Smooth muscle cell (in vitro differentiated cells): ENCODE measurements around the gene NAV2. TPM values are rescaled to one million over a fixed set of nuclear protein-coding genes. Genes with fewer than 3 reads are reported as not detected.

Source experiments
- DNase-seq: peaks from one replicate; lab custom pipeline; 2025; ENCODE audit not compliant: unreplicated experiment; lab: John Stamatoyannopoulos, UW
- H2AFZ ChIP-seq: fragments of 200-600 bp; sonication (generic); 2 replicates; pipeline ENCODE4 v1.6.0; 2016; ENCODE audit warnings: antibody characterized with exemption, low read depth, mild to moderate bottlenecking
- H3F3A ChIP-seq: fragments of 200-600 bp; sonication (generic); 2 replicates; pipeline ENCODE4 v1.6.0; 2017; ENCODE audit warnings: antibody characterized with exemption, low read depth
- H3K27ac ChIP-seq: fragments of 200-600 bp; sonication (generic); 2 replicates; pipeline ENCODE4 v1.5.1; 2016; ENCODE audit warnings: low read depth, mild to moderate bottlenecking
- H3K27me3 ChIP-seq: fragments of 200-600 bp; sonication (generic); 2 replicates; pipeline ENCODE4 v1.6.1; 2016; ENCODE audit warnings: low read depth, mild to moderate bottlenecking
- H3K36me3 ChIP-seq: fragments of 200-600 bp; sonication (generic); 2 replicates; pipeline ENCODE4 v1.5.1; 2016; ENCODE audit warnings: low read depth
- H3K4me1 ChIP-seq: fragments of 200-600 bp; sonication (generic); 2 replicates; pipeline ENCODE4 v1.5.1; 2016; ENCODE audit warnings: low read depth
- H3K4me2 ChIP-seq: fragments of 200-600 bp; sonication (generic); 2 replicates; pipeline ENCODE4 v1.6.0; 2016; ENCODE audit warnings: mild to moderate bottlenecking
- H3K4me3 ChIP-seq: fragments of 200-600 bp; sonication (generic); 2 replicates; pipeline ENCODE4 v1.5.1; 2016; ENCODE audit warnings: mild to moderate bottlenecking
- H3K79me2 ChIP-seq: fragments of 200-600 bp; sonication (generic); 2 replicates; pipeline ENCODE4 v1.6.0; 2016; ENCODE audit warnings: low read depth, mild to moderate bottlenecking
- H3K9ac ChIP-seq: fragments of 200-600 bp; sonication (generic); 2 replicates; pipeline ENCODE4 v1.6.0; 2016; ENCODE audit warnings: low read depth
- H3K9me3 ChIP-seq: fragments of 200-600 bp; sonication (generic); replicated peaks from 2 replicates; pipeline ENCODE4 v1.5.1; 2016; ENCODE audit warnings: low read depth
- H4K20me1 ChIP-seq: fragments of 200-600 bp; sonication (generic); 2 replicates; pipeline ENCODE4 v1.6.0; 2016; ENCODE audit warnings: low read depth
- WGBS: methylation state at CpG from one replicate; pipeline ENCODE4 v1.1.7; 2016; ENCODE audit warnings: low lambda C conversion rate; 5-methylcytosine and 5-hydroxymethylcytosine counted together
- polyA plus RNA-seq: library from polyadenylated mRNA; unstranded; fragments of >200 nt; fragmentation: Nextera tagmentation; extraction: Ambion mirVana; gene quantifications from 2 replicates; pipeline ENCODE4 v1.2.1, GENCODE V29; 2016
- total RNA-seq: library from RNA; depleted of rRNA; stranded (reverse); fragments of >200 nt; gene quantifications from 2 replicates; pipeline ENCODE4 v1.2.3, GENCODE V29; 2014
- TF ChIP-seq, protein P1 (sequence below): fragments of 200-600 bp; sonication (generic); IDR thresholded peaks from 2 replicates; pipeline ENCODE4 v1.5.1; 2017; ENCODE audit warnings: borderline replicate concordance, mild to moderate bottlenecking, antibody characterized with exemption; ENCODE audit not compliant: insufficient read depth, poor library complexity, severe bottlenecking

Gene NAV2
- total and polyA plus RNA-seq, 2 experiments from 2014 or later, result 14.1 to 67.5 TPM

DNA sequence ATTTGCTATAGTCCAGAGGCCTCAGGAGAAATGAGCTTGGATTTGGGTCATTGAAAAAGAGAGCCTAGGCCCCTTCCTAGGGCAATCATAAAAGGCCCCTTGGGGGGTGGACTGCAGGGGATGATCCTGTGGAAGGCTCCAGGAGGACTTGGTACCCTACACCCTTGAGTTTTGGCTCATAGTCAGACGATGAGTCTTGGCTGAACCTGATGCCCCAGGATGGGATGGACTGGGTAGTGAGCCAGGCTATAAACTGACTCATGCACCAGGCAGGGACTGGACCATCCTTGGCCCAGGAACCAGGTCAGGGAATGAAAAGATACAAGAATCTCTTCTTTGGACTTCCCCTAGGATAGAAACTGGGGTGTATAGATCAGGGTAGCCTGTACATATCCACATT is 54.2 kb downstream of the NAV2 start:
- Histone ChIP-seq H3K27ac (no peak overlapping the region), H3K4me1 (peaks cover 31% of the 10 kb centered on the region), H3K79me2 (no peaks in the 10 kb centered on the region), H2AFZ (no peak overlapping the region), H3K36me3 (no peaks in the 10 kb centered on the region), H3K4me2 (no peak overlapping the region), H3K4me3 (no peak overlapping the region), H3K9ac (no peak overlapping the region), H3F3A (peaks cover 10% of the 10 kb centered on the region), H3K9me3 (no peaks in the 10 kb centered on the region), H4K20me1 (no peaks in the 10 kb centered on the region), H3K27me3 (no peaks in the 10 kb centered on the region)
- DNase-seq, result no peak
- WGBS, result 95% methylated on average over 1 of the region's 1 CpG
- TF ChIP-seq, protein P1, sequence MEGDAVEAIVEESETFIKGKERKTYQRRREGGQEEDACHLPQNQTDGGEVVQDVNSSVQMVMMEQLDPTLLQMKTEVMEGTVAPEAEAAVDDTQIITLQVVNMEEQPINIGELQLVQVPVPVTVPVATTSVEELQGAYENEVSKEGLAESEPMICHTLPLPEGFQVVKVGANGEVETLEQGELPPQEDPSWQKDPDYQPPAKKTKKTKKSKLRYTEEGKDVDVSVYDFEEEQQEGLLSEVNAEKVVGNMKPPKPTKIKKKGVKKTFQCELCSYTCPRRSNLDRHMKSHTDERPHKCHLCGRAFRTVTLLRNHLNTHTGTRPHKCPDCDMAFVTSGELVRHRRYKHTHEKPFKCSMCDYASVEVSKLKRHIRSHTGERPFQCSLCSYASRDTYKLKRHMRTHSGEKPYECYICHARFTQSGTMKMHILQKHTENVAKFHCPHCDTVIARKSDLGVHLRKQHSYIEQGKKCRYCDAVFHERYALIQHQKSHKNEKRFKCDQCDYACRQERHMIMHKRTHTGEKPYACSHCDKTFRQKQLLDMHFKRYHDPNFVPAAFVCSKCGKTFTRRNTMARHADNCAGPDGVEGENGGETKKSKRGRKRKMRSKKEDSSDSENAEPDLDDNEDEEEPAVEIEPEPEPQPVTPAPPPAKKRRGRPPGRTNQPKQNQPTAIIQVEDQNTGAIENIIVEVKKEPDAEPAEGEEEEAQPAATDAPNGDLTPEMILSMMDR, result no peak

DNA sequence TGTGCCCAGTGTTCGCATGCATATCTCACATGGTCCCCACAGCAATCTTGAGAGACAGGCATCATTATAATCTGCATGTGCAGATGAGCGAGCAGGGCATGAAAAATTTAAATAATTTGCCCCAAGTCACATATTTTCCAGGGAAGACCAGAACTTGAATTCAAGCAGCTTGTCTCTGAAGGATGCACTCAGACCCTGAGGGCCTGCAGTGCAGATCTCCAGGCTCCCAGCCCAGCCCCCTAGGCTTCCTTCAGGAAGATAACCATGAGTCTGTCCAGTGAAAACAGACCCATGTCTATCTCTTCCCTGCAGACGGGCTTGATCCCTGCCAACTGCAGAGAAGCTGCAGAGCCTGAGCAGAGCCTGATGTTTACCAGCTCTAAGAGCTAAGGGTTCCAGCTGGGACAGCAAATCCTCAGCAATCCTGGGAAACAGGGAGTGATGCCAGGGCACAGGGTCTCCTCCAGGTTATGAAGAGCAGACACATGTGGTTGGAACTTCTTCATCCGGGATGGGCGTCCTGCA is 55.1 kb downstream of the NAV2 start:
- Histone ChIP-seq H3K36me3 (no peaks in the 10 kb centered on the region), H4K20me1 (no peaks in the 10 kb centered on the region)

DNA sequence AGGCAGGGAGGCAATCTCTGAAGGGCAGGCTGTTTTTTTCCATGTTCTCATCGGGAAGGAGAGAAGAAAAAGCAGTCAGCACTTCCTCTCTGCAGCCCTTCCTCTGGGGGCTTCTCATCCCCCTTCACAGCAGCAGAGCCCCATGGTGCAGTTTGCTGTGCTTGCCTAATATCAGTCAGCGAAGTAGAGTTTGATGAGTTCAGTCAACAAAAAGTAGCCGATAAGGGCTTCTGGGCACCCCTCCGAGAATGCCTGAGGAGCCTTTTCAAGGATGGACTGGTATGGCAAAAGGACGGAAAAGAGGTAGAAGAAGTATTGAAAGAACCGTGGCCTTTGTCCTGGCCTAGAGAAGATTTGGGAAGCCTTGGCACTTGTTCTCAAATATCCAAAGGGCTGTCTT is 55.6 kb downstream of the NAV2 start:
- DNase-seq, result no peak
- 62% methylated on average over 6 of the region's 6 CpGs for WGBS
- Histone ChIP-seq H3K79me2 (no peaks in the 10 kb centered on the region), H3K4me1 (peaks cover 44% of the 10 kb centered on the region), H3K4me3 (no peak overlapping the region), H3K9ac (no peak overlapping the region), H3K27ac (no peak overlapping the region), H3K27me3 (no peaks in the 10 kb centered on the region), H3K9me3 (no peaks in the 10 kb centered on the region), H3K36me3 (no peaks in the 10 kb centered on the region), H2AFZ (no peak overlapping the region), H4K20me1 (no peaks in the 10 kb centered on the region), H3K4me2 (no peak overlapping the region), H3F3A (peaks cover 10% of the 10 kb centered on the region)
- TF ChIP-seq, protein P1, result no peak

More for the DNA sequence above, 55.1 kb downstream of the NAV2 start:
- Histone ChIP-seq H3K79me2 (no peaks in the 10 kb centered on the region), H3F3A (peaks cover 10% of the 10 kb centered on the region), H3K9ac (no peak overlapping the region), H3K9me3 (no peaks in the 10 kb centered on the region), H3K27ac (no peak overlapping the region), H3K4me1 (peaks cover 40% of the 10 kb centered on the region), H3K4me2 (no peak overlapping the region), H3K27me3 (no peaks in the 10 kb centered on the region), H2AFZ (no peak overlapping the region), H3K4me3 (no peak overlapping the region)
- no peak for DNase-seq
- 26% methylated on average over 5 of the region's 5 CpGs for WGBS
- TF ChIP-seq, protein P1, result no peak

DNA sequence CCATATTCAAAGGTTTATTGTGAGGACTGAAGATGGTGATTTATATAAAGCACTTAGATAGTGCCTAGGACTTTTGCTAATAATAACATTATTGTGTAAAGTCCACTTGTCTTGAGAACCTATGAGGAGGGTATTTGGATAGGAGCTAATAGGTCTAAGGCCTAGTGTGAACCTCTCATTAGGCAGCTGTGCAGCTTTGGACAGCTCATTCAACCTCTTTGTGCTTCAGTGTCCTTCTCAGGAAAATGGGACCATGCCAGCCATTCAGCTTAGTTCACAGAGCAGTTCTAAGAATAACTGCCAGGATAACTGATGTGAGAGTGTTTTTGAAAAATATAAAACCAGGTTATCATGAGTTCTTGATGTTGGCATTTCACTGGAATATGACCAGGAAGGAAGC is 56.2 kb downstream of the NAV2 start:
- peaks cover 10% of the 10 kb centered on the region for H3F3A ChIP-seq
- H3K4me1 ChIP-seq, result peaks cover 44% of the 10 kb centered on the region
- H3K9ac ChIP-seq, result no peak overlapping the region
- H3K27me3 ChIP-seq, result no peaks in the 10 kb centered on the region
- no peaks in the 10 kb centered on the region for H3K79me2 ChIP-seq
- no peak for DNase-seq
- H4K20me1 ChIP-seq, result no peaks in the 10 kb centered on the region
- no peaks in the 10 kb centered on the region for H3K36me3 ChIP-seq
- H3K4me2 ChIP-seq, result no peak overlapping the region
- no peak overlapping the region for H2AFZ ChIP-seq
- TF ChIP-seq, protein P1, result no peak
- H3K9me3 ChIP-seq, result no peaks in the 10 kb centered on the region
- no peak overlapping the region for H3K4me3 ChIP-seq
- no peak overlapping the region for H3K27ac ChIP-seq
